HUES64 (cell line): Measurements from ENCODE around the gene DPPA3.

Source experiments
- H3K27ac ChIP-seq: 2 replicates; pipeline ENCODE4 v1.7.0; 2013; ENCODE audit warnings: low read depth, low read length, inconsistent platforms
- H3K27me3 ChIP-seq: 2 replicates; pipeline ENCODE4 v1.6.1; 2013; ENCODE audit warnings: mild to moderate bottlenecking, low read length; ENCODE audit not compliant: insufficient read depth
- H3K36me3 ChIP-seq: 2 replicates; pipeline ENCODE4 v1.6.1; 2013; ENCODE audit warnings: mild to moderate bottlenecking, low read length; ENCODE audit not compliant: insufficient read depth
- H3K4me1 ChIP-seq: 2 replicates; pipeline ENCODE4 v1.6.1; 2013; ENCODE audit warnings: mild to moderate bottlenecking, low read length, moderate library complexity; ENCODE audit not compliant: insufficient read depth
- H3K4me3 ChIP-seq: 2 replicates; pipeline ENCODE4 v1.5.1; 2013; ENCODE audit warnings: mild to moderate bottlenecking, low read length, moderate library complexity
- H3K9ac ChIP-seq: 2 replicates; pipeline ENCODE4 v1.6.1; 2013; ENCODE audit warnings: mild to moderate bottlenecking, low read depth, low read length
- H3K9me3 ChIP-seq: 2 replicates; pipeline ENCODE4 v1.6.1; 2013; ENCODE audit warnings: low read depth, low read length; ENCODE audit not compliant: insufficient read depth
- WGBS: fragments of 150-250, 120-280 bp; methylation state at CpG from one replicate; pipeline ENCODE4 v1.1.7; 2013; ENCODE audit warnings: missing lambda C conversion rate; 5-methylcytosine and 5-hydroxymethylcytosine counted together

Gene DPPA3

GRCh38 chr12:7694556-7695236 lies 16.5 kb upstream of the DPPA3 start:
- Histone ChIP-seq H3K9ac (peak overlapping the region; percentile 52; the same call in 1 of the 2 replicates), H3K4me1 (peaks cover 19% of the 10 kb centered on the region), H3K9me3 (no peaks in the 10 kb centered on the region), H3K4me3 (peak overlapping the region; percentile 21), H3K36me3 (no peaks in the 10 kb centered on the region), H3K27me3 (no peaks in the 10 kb centered on the region), H3K27ac (peak overlapping the region; percentile 89)
- WGBS, result 17% methylated on average over 2 of the region's 3 CpGs

- Histone ChIP-seq H3K9me3 (no peaks in the 10 kb centered on the region), H3K36me3 (no peaks in the 10 kb centered on the region), H3K27me3 (no peaks in the 10 kb centered on the region), H3K4me3 (peak overlapping the region; percentile 21), H3K9ac (peak overlapping the region; percentile 52), H3K27ac (peak overlapping the region; percentile 89), H3K4me1 (peaks cover 19% of the 10 kb centered on the region)
- WGBS, result 37% methylated on average over 9 of the region's 10 CpGs
Observed at GRCh38 chr12:7695237-7695560, 16.0 kb upstream of the DPPA3 start.

GRCh38 chr12:7695566-7696197 lies 15.6 kb upstream of the DPPA3 start, which contains the start of gene GDF3:
Gene GDF3 (minus strand): TSS chr12:7695775. CDS start chr12:7695728, 47 bp downstream.
- Histone ChIP-seq H3K27me3 (no peaks in the 10 kb centered on the region), H3K9me3 (no peaks in the 10 kb centered on the region), H3K9ac (peak within 1 kb of the TSS; percentile 52), H3K36me3 (no peaks in the 10 kb centered on the region), H3K4me1 (peaks cover 19% of the 10 kb centered on the region), H3K27ac (peak within 1 kb of the TSS; percentile 89), H3K4me3 (peak within 1 kb of the TSS; percentile 21)
- WGBS, result 63% methylated on average over 6 of the region's 7 CpGs

GRCh38 chr12:7705846-7706245 lies 5.4 kb upstream of the DPPA3 start:
- H3K27me3 ChIP-seq, result no peaks in the 10 kb centered on the region
- 93% methylated on average over 29 of the region's 29 CpGs for WGBS
- H3K4me1 ChIP-seq, result peaks cover 11% of the 10 kb centered on the region
- no peak overlapping the region for H3K9ac ChIP-seq
- H3K4me3 ChIP-seq, result no peak overlapping the region
- H3K27ac ChIP-seq, result no peak overlapping the region
- no peaks in the 10 kb centered on the region for H3K9me3 ChIP-seq
- no peaks in the 10 kb centered on the region for H3K36me3 ChIP-seq

GRCh38 chr12:7709969-7710675 lies 1.1 kb upstream of the DPPA3 start:
- H3K27ac ChIP-seq, result no peak overlapping the region
- H3K9ac ChIP-seq, result no peak overlapping the region
- H3K4me3 ChIP-seq, result no peak overlapping the region
- H3K27me3 ChIP-seq, result no peaks in the 10 kb centered on the region
- peaks cover 17% of the 10 kb centered on the region for H3K4me1 ChIP-seq
- 76% methylated on average over 8 of the region's 8 CpGs for WGBS
- no peaks in the 10 kb centered on the region for H3K36me3 ChIP-seq
- no peaks in the 10 kb centered on the region for H3K9me3 ChIP-seq

- Histone ChIP-seq H3K9me3 (no peaks in the 10 kb centered on the region), H3K36me3 (no peaks in the 10 kb centered on the region), H3K27me3 (no peaks in the 10 kb centered on the region), H3K9ac (no peak overlapping the region), H3K4me1 (peaks cover 21% of the 10 kb centered on the region), H3K27ac (no peak overlapping the region), H3K4me3 (no peak overlapping the region)
- 92% methylated on average over 28 of the region's 28 CpGs for WGBS
Observed at GRCh38 chr12:7712841-7713442, 1.7 kb downstream of the DPPA3 start.

- Histone ChIP-seq H3K4me3 (no peak overlapping the region), H3K9me3 (no peaks in the 10 kb centered on the region), H3K27me3 (no peaks in the 10 kb centered on the region), H3K36me3 (no peaks in the 10 kb centered on the region), H3K9ac (no peak overlapping the region), H3K4me1 (peaks cover 5% of the 10 kb centered on the region), H3K27ac (no peak overlapping the region)
- 37% methylated on average over 5 of the region's 5 CpGs for WGBS
Observed at GRCh38 chr12:7716381-7716780, 5.1 kb downstream of the DPPA3 start.

- H3K4me1 ChIP-seq, result 0 out of 2 replicates have a peak, but pooled peaks cover 4% of the 10 kb centered on the region
- no peaks in the 10 kb centered on the region for H3K27me3 ChIP-seq
- H3K4me3 ChIP-seq, result no peak overlapping the region
- H3K9ac ChIP-seq, result no peak overlapping the region
- H3K36me3 ChIP-seq, result no peaks in the 10 kb centered on the region
- no peak overlapping the region for H3K27ac ChIP-seq
- no peaks in the 10 kb centered on the region for H3K9me3 ChIP-seq
- 74% methylated on average over 14 of the region's 15 CpGs for WGBS
Observed at GRCh38 chr12:7719946-7720730, 8.9 kb downstream of the DPPA3 start.

- Histone ChIP-seq H3K4me3 (no peak overlapping the region), H3K4me1 (no peaks in the 10 kb centered on the region), H3K9me3 (0 out of 2 replicates have a peak, but pooled peaks cover 3% of the 10 kb centered on the region), H3K36me3 (no peaks in the 10 kb centered on the region), H3K27me3 (no peaks in the 10 kb centered on the region), H3K9ac (no peak overlapping the region), H3K27ac (no peak overlapping the region)
- WGBS, result 92% methylated on average over 3 of the region's 3 CpGs
Observed at GRCh38 chr12:7723926-7724325, 12.7 kb downstream of the DPPA3 start.

GRCh38 chr12:7729746-7730145 lies 18.5 kb downstream of the DPPA3 start:
- no peaks in the 10 kb centered on the region for H3K36me3 ChIP-seq
- H3K4me1 ChIP-seq, result peaks cover 6% of the 10 kb centered on the region
- H3K27me3 ChIP-seq, result no peaks in the 10 kb centered on the region
- H3K9ac ChIP-seq, result no peak overlapping the region
- no peak overlapping the region for H3K4me3 ChIP-seq
- WGBS, result 89% methylated on average over 4 of the region's 4 CpGs
- 0 out of 2 replicates have a peak, but pooled peaks cover 3% of the 10 kb centered on the region for H3K9me3 ChIP-seq
- no peak overlapping the region for H3K27ac ChIP-seq
